IMR-90 (cell line): ENCODE results near the gene ABHD10. TPM values are rescaled to one million over a fixed set of nuclear protein-coding genes. Genes with fewer than 3 reads are reported as not detected.

Source experiments
- ATAC-seq: fragments of 200-7000 bp; cut with Tn5 transposase; 2 replicates; pipeline ENCODE4 v1.9.1; 2020; ENCODE audit warnings: low read depth, mild to moderate bottlenecking, moderate library complexity
- BruUV-seq: library from RNA; stranded (reverse); fragments of 400-500 nt; replicated peaks from 2 replicates; lab custom pipeline; 2021; lab: Mats Ljungman, UMichigan
- CTCF ChIA-PET: fragments of 300-600 bp; formaldehyde crosslinking; extraction: SDS; loops from one replicate; lab custom pipeline; 2021; ENCODE audit warnings: antibody characterized with exemption; lab: Yijun Ruan, JAX
- POLR2A ChIA-PET: fragments of 300-600 bp; sonication (Branson Sonifier 250); formaldehyde crosslinking; loops from one replicate; lab custom pipeline; 2022; ENCODE audit warnings: antibody characterized with exemption; ENCODE audit not compliant: unreplicated experiment; lab: Charles Lee
- DNase-seq: peaks from one replicate; pipeline ENCODE4 v3.0.0; 2013
- H2AFZ ChIP-seq: replicated peaks from 2 replicates; pipeline ENCODE3; 2013; ENCODE audit warnings: low read length, mild to moderate bottlenecking; ENCODE audit not compliant: poor library complexity
- H2AK5ac ChIP-seq: 2 replicates; pipeline ENCODE4 v1.6.1; 2013; ENCODE audit warnings: low read depth, low read length, inconsistent platforms
- H2AK9ac ChIP-seq: replicated peaks from 2 replicates; pipeline ENCODE3; 2013; ENCODE audit warnings: mild to moderate bottlenecking, low read depth, low read length, moderate library complexity; ENCODE audit not compliant: poor library complexity
- H2BK120ac ChIP-seq: 2 replicates; pipeline ENCODE4 v1.6.1; 2013; ENCODE audit warnings: low read depth, low read length, inconsistent platforms
- H2BK15ac ChIP-seq: 3 replicates; pipeline ENCODE4 v1.6.1; 2013; ENCODE audit warnings: low read depth, low read length, inconsistent platforms
- H2BK20ac ChIP-seq: 2 replicates; pipeline ENCODE4 v1.6.1; 2013; ENCODE audit warnings: low read depth, mild to moderate bottlenecking, inconsistent platforms, low read length, moderate library complexity
- H2BK5ac ChIP-seq: 2 replicates; pipeline ENCODE4 v1.6.1; 2013; ENCODE audit warnings: mild to moderate bottlenecking, low read depth, low read length, inconsistent platforms; ENCODE audit not compliant: poor library complexity, severe bottlenecking
- H3K14ac ChIP-seq: replicated peaks from 2 replicates; pipeline ENCODE4 v1.6.1; 2013; ENCODE audit warnings: low read depth, low read length, inconsistent platforms
- H3K18ac ChIP-seq: 2 replicates; pipeline ENCODE4 v1.6.1; 2013; ENCODE audit warnings: low read depth, low read length, control low read depth
- H3K23ac ChIP-seq: 2 replicates; pipeline ENCODE4 v1.6.1; 2013; ENCODE audit warnings: low read depth, low read length, inconsistent platforms
- H3K27ac ChIP-seq: 2 replicates; pipeline ENCODE4 v1.5.1; 2013; ENCODE audit warnings: mild to moderate bottlenecking, control low read depth, low read length; ENCODE audit not compliant: insufficient read depth
- H3K27me3 ChIP-seq: 2 replicates; pipeline ENCODE4 v1.6.1; 2013; ENCODE audit warnings: low read length; ENCODE audit not compliant: control insufficient read depth, insufficient read depth
- H3K36me3 ChIP-seq: 2 replicates; pipeline ENCODE4 v1.6.1; 2013; ENCODE audit warnings: low read length, mixed read lengths; ENCODE audit not compliant: control insufficient read depth, insufficient read depth
- H3K4ac ChIP-seq: 2 replicates; pipeline ENCODE4 v1.6.1; 2013; ENCODE audit warnings: low read depth, low read length, inconsistent platforms
- H3K4me1 ChIP-seq: 2 replicates; pipeline ENCODE4 v1.6.1; 2013; ENCODE audit warnings: low read length, mixed read lengths; ENCODE audit not compliant: control insufficient read depth, insufficient read depth
- H3K4me2 ChIP-seq: 2 replicates; pipeline ENCODE4 v1.6.1; 2013; ENCODE audit warnings: low read depth, mild to moderate bottlenecking, control low read depth, low read length, moderate library complexity
- H3K4me3 ChIP-seq: 2 replicates; pipeline ENCODE4 v1.5.1; 2013; ENCODE audit warnings: low read depth, mild to moderate bottlenecking, control low read depth, low read length, moderate library complexity; ENCODE audit not compliant: insufficient read depth
- H3K56ac ChIP-seq: 2 replicates; pipeline ENCODE4 v1.6.1; 2013; ENCODE audit warnings: low read length, inconsistent platforms; ENCODE audit not compliant: insufficient read depth; ENCODE audit errors: extremely low read depth
- H3K79me1 ChIP-seq, 2 experiments: 2 replicates each; pipeline ENCODE4 v1.6.1; 2013; ENCODE audit warnings: low read length in 2 of 2, inconsistent platforms in 1 of 2, low read depth in 1 of 2
- H3K9ac ChIP-seq: 2 replicates; pipeline ENCODE4 v1.6.1; 2013; ENCODE audit warnings: low read depth, low read length, control low read depth
- H3K9me1 ChIP-seq: 2 replicates; pipeline ENCODE4 v1.6.1; 2013; ENCODE audit warnings: low read length, inconsistent platforms; ENCODE audit not compliant: insufficient read depth
- H3K9me3 ChIP-seq: 2 replicates; pipeline ENCODE4 v1.6.1; 2013; ENCODE audit warnings: low read length; ENCODE audit not compliant: control insufficient read depth, insufficient read depth
- H4K20me1 ChIP-seq: 2 replicates; pipeline ENCODE4 v1.6.1; 2013; ENCODE audit warnings: low read length, inconsistent platforms; ENCODE audit not compliant: insufficient read depth
- H4K5ac ChIP-seq: 2 replicates; pipeline ENCODE4 v1.6.1; 2013; ENCODE audit warnings: mild to moderate bottlenecking, low read depth, low read length, control low read depth
- H4K8ac ChIP-seq, 2 experiments: 2 replicates each; pipeline ENCODE4 v1.6.1; 2013; ENCODE audit warnings: low read depth in 2 of 2, low read length in 2 of 2, control low read depth in 1 of 2, inconsistent platforms in 1 of 2
- H4K91ac ChIP-seq: 2 replicates; pipeline ENCODE4 v1.6.1; 2013; ENCODE audit warnings: low read depth, low read length, inconsistent platforms; ENCODE audit not compliant: insufficient read depth
- BHLHE40 ChIP-seq: fragments of 150-350 bp; IDR thresholded peaks from 2 replicates; pipeline ENCODE4 v1.6.1; 2016; ENCODE audit warnings: mild to moderate bottlenecking, low read depth, low read length
- CEBPB ChIP-seq: IDR thresholded peaks from 2 replicates; pipeline ENCODE4 v1.6.1; 2012; ENCODE audit warnings: low read depth, low read length, improper control_type of control experiment
- CHD1 ChIP-seq: IDR thresholded peaks from 2 replicates; pipeline ENCODE4 v1.6.1; 2012; ENCODE audit warnings: low read depth, low read length, improper control_type of control experiment
- ELK1 ChIP-seq: fragments of 150-350 bp; IDR thresholded peaks from 2 replicates; pipeline ENCODE4 v1.6.1; 2016; ENCODE audit warnings: low read depth, mild to moderate bottlenecking, low read length, moderate library complexity, borderline replicate concordance
- FOS ChIP-seq: fragments of 150-350 bp; IDR thresholded peaks from 2 replicates; pipeline ENCODE4 v1.6.1; 2016; ENCODE audit warnings: low read depth, low read length
- MAFK ChIP-seq: IDR thresholded peaks from 2 replicates; pipeline ENCODE4 v1.6.1; 2012; ENCODE audit warnings: low read depth, low read length, improper control_type of control experiment
- MXI1 ChIP-seq: IDR thresholded peaks from 2 replicates; pipeline ENCODE4 v1.6.1; 2012; ENCODE audit warnings: low read depth, mild to moderate bottlenecking, low read length, moderate library complexity, borderline replicate concordance
- NFE2L2 ChIP-seq: fragments of 150-350 bp; IDR thresholded peaks from 2 replicates; pipeline ENCODE4 v1.6.1; 2016; ENCODE audit warnings: low read depth, mild to moderate bottlenecking, low read length
- POLR2A ChIP-seq: IDR thresholded peaks from 2 replicates; pipeline ENCODE4 v1.6.1; 2012; ENCODE audit warnings: mild to moderate bottlenecking, low read depth, low read length
- RAD21 ChIP-seq: IDR thresholded peaks from 2 replicates; pipeline ENCODE4 v1.6.1; 2012; ENCODE audit warnings: low read length, improper control_type of control experiment
- RCOR1 ChIP-seq: IDR thresholded peaks from 2 replicates; pipeline ENCODE4 v1.6.1; 2012; ENCODE audit warnings: mild to moderate bottlenecking, low read length, improper control_type of control experiment; ENCODE audit not compliant: insufficient replicate concordance
- RFX5 ChIP-seq: IDR thresholded peaks from 2 replicates; pipeline ENCODE4 v1.8.0; 2012; ENCODE audit warnings: low read depth, mild to moderate bottlenecking, low read length, moderate library complexity
- SMC3 ChIP-seq: fragments of 150-350 bp; IDR thresholded peaks from 2 replicates; pipeline ENCODE4 v1.6.1; 2016; ENCODE audit warnings: low read depth, mild to moderate bottlenecking, antibody characterized with exemption, low read length, moderate library complexity
- USF2 ChIP-seq: fragments of 150-350 bp; IDR thresholded peaks from 2 replicates; pipeline ENCODE4 v1.6.1; 2017; ENCODE audit warnings: mild to moderate bottlenecking, antibody characterized with exemption, low read length, low read depth
- WGBS, 2 experiments: methylation state at CpG; one replicate each; pipeline versions ENCODE4 v1.1.5 to v1.1.7; 2013; ENCODE audit warnings: missing lambda C conversion rate in 2 of 2; ENCODE audit not compliant: insufficient read length in 1 of 2; ENCODE audit errors: extremely low coverage in 2 of 2; 5-methylcytosine and 5-hydroxymethylcytosine counted together
- dilution Hi-C: fragments of 300-500 bp; cut with HindIII; formaldehyde crosslinking; loops from one replicate; pipeline ENCODE4 v1.14.3; 2018; ENCODE audit warnings: low sequenced_read_pairs; ENCODE audit not compliant: unreplicated experiment
- in situ Hi-C: fragments of 300-500 bp; cut with MboI; formaldehyde crosslinking; loops from 3 replicates; pipeline ENCODE4 v1.14.3; 2019; ENCODE audit warnings: low sequenced_read_pairs, inconsistent platforms, mixed read lengths
- intact Hi-C: fragments of 100-400 bp; cut with micrococcal nuclease; formaldehyde crosslinking; loops from 2 replicates; pipeline ENCODE4 v1.10.0; 2022
- polyA plus RNA-seq, 3 experiments: library from polyadenylated mRNA; depleted of rRNA; stranded (reverse); fragments of >200 nt; gene quantifications; 2 replicates each; pipeline ENCODE4 v1.2.3, GENCODE V29; 2012; ENCODE audit warnings: low replicate concordance in 1 of 3
- total RNA-seq: library from RNA; depleted of rRNA; stranded (reverse); fragments of >200 nt; gene quantifications from 2 replicates; pipeline ENCODE4 v1.2.3, GENCODE V29; 2012

The ABHD10 gene
- total and polyA plus RNA-seq, 2 of the 4 experiments (the other 2 are of a cell fraction) = 24.7 to 57.2 TPM

- H3K23ac ChIP-seq = no peak overlapping the region
- H3K14ac ChIP-seq = no peak overlapping the region
- H3K36me3 ChIP-seq = no peaks in the 10 kb centered on the region
- ChIA-PET POLR2A (interaction anchor here (0.5 to 0.6 kb wide), 2 partner anchors 51 to 346 kb away, joined by 3 to 4 read pairs; no protein-coding TSS in a partner anchor), CTCF (interaction anchor here (0.6 to 3.1 kb wide), 15 partner anchors 10 to 294 kb away, joined by 3 to 17 read pairs (median 4); partner anchors contain the start of genes ABHD10 and TAGLN3)
- H3K4me2 ChIP-seq = no peak overlapping the region
- WGBS, 2 experiments = 71% methylated on average over 1 of the region's 5 CpGs; no CpG with 5 or more reads in 1 of the 2 experiments
- ATAC-seq (peak; percentile 35), DNase-seq (no peak)
- no peak overlapping the region for H3K27ac ChIP-seq
- dilution Hi-C loops (no loop called here), intact Hi-C loops (loop anchor here (1.0 kb wide), 2 partner anchors 24 to 296 kb away; no protein-coding TSS in a partner anchor), in situ Hi-C loops (no loop called here)
- H3K4ac ChIP-seq = no peak overlapping the region
- H3K79me1 ChIP-seq = no peaks in the 10 kb centered on the region
- no peaks in the 10 kb centered on the region for H3K9me3 ChIP-seq
- H2BK120ac ChIP-seq = no peak overlapping the region
- no peak overlapping the region; a peak in 1 of 4 replicates for H4K8ac ChIP-seq
- no peak overlapping the region for H2BK5ac ChIP-seq
- TF ChIP-seq POLR2A (no peak), USF2 (no peak), SMC3 (no peak), CHD1 (no peak), BHLHE40 (no peak), RAD21 (no peak), CEBPB (no peak), MAFK (no peak), RCOR1 (no peak), RFX5 (no peak), ELK1 (no peak), FOS (no peak), MXI1 (no peak), NFE2L2 (no peak)
- H2AK9ac ChIP-seq = no peak overlapping the region
- no peak overlapping the region for H3K4me3 ChIP-seq
- no peak overlapping the region for H2AK5ac ChIP-seq
- no peak overlapping the region for H3K9ac ChIP-seq
- no TSS peak for BruUV-seq
- no peak overlapping the region for H3K56ac ChIP-seq
- H3K4me1 ChIP-seq = peaks cover 7% of the 10 kb centered on the region
- no peak overlapping the region for H2AFZ ChIP-seq
- H2BK15ac ChIP-seq = no peak overlapping the region
- H3K18ac ChIP-seq = no peak overlapping the region
- H3K9me1 ChIP-seq = no peaks in the 10 kb centered on the region
- H4K20me1 ChIP-seq = no peaks in the 10 kb centered on the region
- no peaks in the 10 kb centered on the region for H3K27me3 ChIP-seq
- H4K91ac ChIP-seq = no peak overlapping the region
- no peak overlapping the region for H2BK20ac ChIP-seq
- H4K5ac ChIP-seq = no peak overlapping the region
Observed at GRCh38 chr3:112013784-112014143, 34.9 kb downstream of the ABHD10 start.
